GM12801 (cell line): ENCODE results near the gene TAF4.

ENCODE experiments used
- CTCF ChIP-seq: IDR thresholded peaks from one replicate; pipeline ENCODE4 v1.5.1; 2011; ENCODE audit warnings: control low read depth; ENCODE audit not compliant: insufficient read length; ENCODE audit errors: extremely low read depth

TAF4 gene

GRCh38 chr20:61965606-61966491, 99.8 kb downstream of the TAF4 start:
- no peak for TF ChIP-seq CTCF

GRCh38 chr20:61964675-61965605, 100.7 kb downstream of the TAF4 start:
- no peak for TF ChIP-seq CTCF

- no peak for TF ChIP-seq CTCF
Observed at GRCh38 chr20:61963885-61964674, 101.6 kb downstream of the TAF4 start.

- TF ChIP-seq CTCF: no peak
Observed at GRCh38 chr20:61963149-61963548, 102.5 kb downstream of the TAF4 start.

- TF ChIP-seq CTCF: no peak
Observed at GRCh38 chr20:61960836-61961235, 104.8 kb downstream of the TAF4 start.

GRCh38 chr20:61958773-61959700, 106.6 kb downstream of the TAF4 start:
- TF ChIP-seq CTCF: no peak
